ENCODE measurements around the gene MRGPRD.

- TF ChIP-seq CTCF (IDR thresholded peaks at IDR 0.05) (no peak), POLR2A (IDR thresholded peaks at IDR 0.05) (no peak)
Observed at GRCh38 chr11:68990995-68991780, 10.4 kb upstream of the MRGPRD start.

All from thyroid gland (tissue), 4 donors.